Astrocyte (in vitro differentiated cells and primary cell): Measurements from ENCODE around the gene DTX2. TPM values are rescaled to one million over a fixed set of nuclear protein-coding genes. Genes with fewer than 3 reads are reported as not detected.
"Not testable (repeated sequence)": the region's sequence is repeated elsewhere in the genome, so short reads cannot be mapped to it uniquely, and the experiment has no call there.

Source experiments
- DNase-seq: peaks from one replicate; pipeline ENCODE4 v3.0.0-alpha.2; 2010; ENCODE audit warnings: low read depth
- FAIRE-seq: peaks from 2 replicates; lab custom pipeline; 2011; peaks lifted over from hg19 to GRCh38; lab: Jason Lieb, UNC
- H2AFZ ChIP-seq: 2 replicates; pipeline ENCODE4 v1.6.0; 2012; ENCODE audit warnings: low read depth, low read length, inconsistent platforms
- H3K27ac ChIP-seq: 2 replicates; pipeline ENCODE4 v1.5.1; 2011; ENCODE audit warnings: low read depth, low read length, inconsistent platforms
- H3K27me3 ChIP-seq: 2 replicates; pipeline ENCODE4 v1.6.0; 2011; ENCODE audit warnings: low read length, inconsistent platforms; ENCODE audit not compliant: insufficient read depth
- H3K36me3 ChIP-seq: 2 replicates; pipeline ENCODE4 v1.5.1; 2011; ENCODE audit warnings: low read length, inconsistent platforms; ENCODE audit not compliant: insufficient read depth
- H3K4me1 ChIP-seq: 2 replicates; pipeline ENCODE4 v1.5.1; 2011; ENCODE audit warnings: low read length, inconsistent platforms; ENCODE audit not compliant: insufficient read depth
- H3K4me2 ChIP-seq: 2 replicates; pipeline ENCODE4 v1.6.0; 2012; ENCODE audit warnings: low read length, inconsistent platforms
- H3K4me3 ChIP-seq: 2 replicates; pipeline ENCODE4 v1.5.1; 2011; ENCODE audit warnings: low read depth, mild to moderate bottlenecking, low read length, inconsistent platforms; ENCODE audit not compliant: insufficient read depth
- H3K79me2 ChIP-seq: 2 replicates; pipeline ENCODE4 v1.6.0; 2012; ENCODE audit warnings: mild to moderate bottlenecking, low read length, inconsistent platforms; ENCODE audit not compliant: insufficient read depth
- H3K9ac ChIP-seq: 2 replicates; pipeline ENCODE4 v1.6.0; 2012; ENCODE audit warnings: mild to moderate bottlenecking, low read length, inconsistent platforms
- H3K9me3 ChIP-seq: 2 replicates; pipeline ENCODE4 v1.5.1; 2012; ENCODE audit warnings: low read depth, mild to moderate bottlenecking, low read length, inconsistent platforms; ENCODE audit not compliant: insufficient read depth
- H4K20me1 ChIP-seq: 2 replicates; pipeline ENCODE4 v1.6.0; 2012; ENCODE audit warnings: low read length, inconsistent platforms; ENCODE audit not compliant: insufficient read depth
- H3K27ac Mint-ChIP-seq: one replicate; pipeline ENCODE4 v1.8.0; 2021; ENCODE audit warnings: mild to moderate bottlenecking, mixed read lengths; ENCODE audit not compliant: unreplicated experiment
- H3K27me3 Mint-ChIP-seq: one replicate; pipeline ENCODE4 v1.8.0; 2021; ENCODE audit warnings: low read depth, mixed read lengths; ENCODE audit not compliant: unreplicated experiment
- H3K36me3 Mint-ChIP-seq: one replicate; pipeline ENCODE4 v1.8.0; 2021; ENCODE audit warnings: low read depth, mixed read lengths; ENCODE audit not compliant: unreplicated experiment
- H3K4me1 Mint-ChIP-seq: one replicate; pipeline ENCODE4 v1.8.0; 2021; ENCODE audit warnings: low read depth, mixed read lengths; ENCODE audit not compliant: unreplicated experiment
- H3K4me3 Mint-ChIP-seq: one replicate; pipeline ENCODE4 v1.8.0; 2021; ENCODE audit warnings: mild to moderate bottlenecking, moderate library complexity, mixed read lengths; ENCODE audit not compliant: unreplicated experiment
- H3K9me3 Mint-ChIP-seq: one replicate; pipeline ENCODE4 v1.8.0; 2021; ENCODE audit warnings: mild to moderate bottlenecking, mixed read lengths; ENCODE audit not compliant: unreplicated experiment
- CTCF ChIP-seq: IDR thresholded peaks from 2 replicates; pipeline ENCODE4 v1.5.1; 2011; ENCODE audit warnings: low read depth, mild to moderate bottlenecking, inconsistent platforms, low read length, moderate library complexity; ENCODE audit not compliant: insufficient read depth
- EZH2 ChIP-seq: IDR thresholded peaks from 2 replicates; pipeline ENCODE4 v1.6.1; 2012; ENCODE audit warnings: mild to moderate bottlenecking, low read length, inconsistent platforms; ENCODE audit not compliant: insufficient read depth
- total RNA-seq: library from RNA; stranded (reverse); gene quantifications from 2 replicates; pipeline ENCODE4 v1.2.1, GENCODE V29; 2021

Gene DTX2
- total RNA-seq, 1 donor from 2014 or later: 19.7 TPM

- Mint-ChIP-seq H3K4me1 (peaks cover 9% of the 10 kb centered on the region), H3K9me3 (peaks cover 2% of the 10 kb centered on the region), H3K36me3 (peaks cover 3% of the 10 kb centered on the region), H3K27ac (no peak overlapping the region), H3K4me3 (no peak overlapping the region), H3K27me3 (no peaks in the 10 kb centered on the region)
- FAIRE-seq (no peak), DNase-seq (no peak)
- Histone ChIP-seq H3K4me3 (no peak overlapping the region), H3K4me1 (peaks cover 5% of the 10 kb centered on the region), H3K36me3 (no peaks in the 10 kb centered on the region), H3K4me2 (no peak overlapping the region), H4K20me1 (no peaks in the 10 kb centered on the region), H3K79me2 (no peaks in the 10 kb centered on the region), H3K9me3 (no peaks in the 10 kb centered on the region), H2AFZ (no peak overlapping the region), H3K27ac (no peak overlapping the region), H3K27me3 (no peaks in the 10 kb centered on the region), H3K9ac (no peak overlapping the region)
- TF ChIP-seq CTCF (no peak), EZH2 (no peak)
Observed at GRCh38 chr7:76507723-76508406, 46.4 kb downstream of the DTX2 start.

- H3K9me3 ChIP-seq: no peaks in the 10 kb centered on the region
- no peaks in the 10 kb centered on the region for H3K27me3 Mint-ChIP-seq
- H3K79me2 ChIP-seq: no peaks in the 10 kb centered on the region
- no peaks in the 10 kb centered on the region for H4K20me1 ChIP-seq
- no peak within 1 kb of the TSS for H3K9ac ChIP-seq
- H3K36me3 ChIP-seq: no peaks in the 10 kb centered on the region
- H3K27ac ChIP-seq: no peak within 1 kb of the TSS
- FAIRE-seq (no peak), DNase-seq (no peak)
- no peak within 1 kb of the TSS for H3K4me3 Mint-ChIP-seq
- peaks cover 5% of the 10 kb centered on the region for H3K4me1 ChIP-seq
- no peak within 1 kb of the TSS for H3K27ac Mint-ChIP-seq
- H2AFZ ChIP-seq: no peak within 1 kb of the TSS
- H3K9me3 Mint-ChIP-seq: peaks cover 3% of the 10 kb centered on the region
- peaks cover 3% of the 10 kb centered on the region for H3K36me3 Mint-ChIP-seq
- H3K4me2 ChIP-seq: peak within 1 kb of the TSS; percentile 26
- no peak within 1 kb of the TSS for H3K4me3 ChIP-seq
- peaks cover 7% of the 10 kb centered on the region for H3K4me1 Mint-ChIP-seq
- TF ChIP-seq CTCF (no peak), EZH2 (no peak)
- no peaks in the 10 kb centered on the region for H3K27me3 ChIP-seq
Observed at GRCh38 chr7:76509931-76510877, 48.7 kb downstream of the DTX2 start, which contains the start of gene UPK3B. Gene UPK3B (plus strand): TSS chr7:76510552. CDS start chr7:76510653, 101 bp downstream.

GRCh38 chr7:76511200-76511910, 49.8 kb downstream of the DTX2 start:
- not testable (repeated sequence) for FAIRE-seq, H3K27me3 Mint-ChIP-seq, H3K9ac ChIP-seq, H3K36me3 Mint-ChIP-seq, H3K27ac Mint-ChIP-seq, H3K9me3 Mint-ChIP-seq, H3K79me2 ChIP-seq, H3K4me1 Mint-ChIP-seq, DNase-seq, H3K4me3 Mint-ChIP-seq, H3K27ac ChIP-seq, H3K4me3 ChIP-seq, H3K36me3 ChIP-seq, H3K9me3 ChIP-seq, H2AFZ ChIP-seq, H3K4me2 ChIP-seq, H3K27me3 ChIP-seq, H3K4me1 ChIP-seq, H4K20me1 ChIP-seq

- H3K27me3 Mint-ChIP-seq, H3K27me3 ChIP-seq, FAIRE-seq, H3K4me1 Mint-ChIP-seq, DNase-seq, H3K4me1 ChIP-seq, H3K36me3 ChIP-seq, H3K36me3 Mint-ChIP-seq, H3K9me3 ChIP-seq, H4K20me1 ChIP-seq, H3K27ac Mint-ChIP-seq, H3K27ac ChIP-seq, H3K9me3 Mint-ChIP-seq, H2AFZ ChIP-seq, H3K9ac ChIP-seq, H3K79me2 ChIP-seq, H3K4me3 Mint-ChIP-seq, H3K4me2 ChIP-seq, H3K4me3 ChIP-seq: not testable (repeated sequence)
Observed at GRCh38 chr7:76511911-76512885, 50.7 kb downstream of the DTX2 start.
